Gastroesophageal sphincter (tissue), 4 donors: ENCODE data around the gene PRAC1. TPM values are rescaled to one million over a fixed set of nuclear protein-coding genes. Genes with fewer than 3 reads are reported as not detected.

Experiments used
- ATAC-seq: fragments of 150-250 bp; one replicate; pipeline ENCODE4 v1.9.1; 2016; ENCODE audit warnings: mild to moderate bottlenecking, moderate library complexity
- H3K27ac ChIP-seq, 4 donors: fragments of 200-600 bp; sonication (generic) in 3 of 4; 1 replicate in 3 of 4; 2 replicates in 1 of 4; pipeline ENCODE4 v1.5.1; 2016 to 2019
- H3K27me3 ChIP-seq: fragments of 200-600 bp; sonication (generic); one replicate; pipeline ENCODE4 v1.5.1; 2019
- H3K36me3 ChIP-seq, 2 donors: fragments of 200-600 bp; sonication (generic); one replicate each; pipeline ENCODE4 v1.5.1; 2019; ENCODE audit warnings: control low read depth in 1 of 2
- H3K4me1 ChIP-seq, 3 donors: fragments of 200-600 bp; sonication (generic); 1 replicate in 2 of 3; 2 replicates in 1 of 3; pipeline ENCODE4 v1.5.1; 2016 to 2019; ENCODE audit warnings: control low read depth in 2 of 3
- H3K4me3 ChIP-seq, 2 donors: fragments of 200-600 bp; sonication (generic); one replicate each; pipeline ENCODE4 v1.5.1; 2019; ENCODE audit warnings: mild to moderate bottlenecking in 1 of 2, moderate library complexity in 1 of 2
- H3K9me3 ChIP-seq, 3 donors: fragments of 200-600 bp; sonication (generic); one replicate each; pipeline ENCODE4 v1.5.1; 2017 to 2019; ENCODE audit warnings: control low read depth in 2 of 3
- EP300 ChIP-seq: sonication (generic); formaldehyde crosslinking; IDR thresholded peaks from one replicate; pipeline ENCODE4 v1.6.1; 2017; ENCODE audit warnings: antibody characterized with exemption, mild to moderate bottlenecking
- POLR2A ChIP-seq, 2 donors: fragments of 450-650 bp; IDR thresholded peaks; one replicate each; pipeline ENCODE4 v1.6.1; 2017; ENCODE audit warnings: antibody characterized with exemption in 2 of 2, mild to moderate bottlenecking in 2 of 2, moderate library complexity in 1 of 2
- POLR2AphosphoS5 ChIP-seq: sonication (generic); formaldehyde crosslinking; IDR thresholded peaks from one replicate; pipeline ENCODE4 v1.6.1; 2017; ENCODE audit warnings: antibody characterized with exemption
- whole genome bisulfite sequencing, 2 donors: methylation state at CpG; one replicate each; pipeline ENCODE4 v1.1.5; 2018; ENCODE audit warnings: low coverage in 1 of 2; 5-methylcytosine and 5-hydroxymethylcytosine counted together
- total RNA-seq, 4 donors: library from RNA; depleted of rRNA; stranded (reverse); fragments of >200 nt; gene quantifications; one replicate each; pipeline ENCODE4 v1.1.0, GENCODE V29; 2016
- TF ChIP-seq, protein P1 (sequence below), 4 experiments: fragments of 200-600 bp in 2 of 4; fragments of 450-650 bp in 2 of 4; sonication (generic) in 1 of 4; IDR thresholded peaks; one replicate each; pipeline ENCODE4 v1.5.1; 2017 to 2019; ENCODE audit warnings: antibody characterized with exemption in 4 of 4, mild to moderate bottlenecking in 2 of 4, moderate library complexity in 2 of 4

PRAC1 gene
- total RNA-seq, 4 donors from 2014 or later, result not detected

DNA sequence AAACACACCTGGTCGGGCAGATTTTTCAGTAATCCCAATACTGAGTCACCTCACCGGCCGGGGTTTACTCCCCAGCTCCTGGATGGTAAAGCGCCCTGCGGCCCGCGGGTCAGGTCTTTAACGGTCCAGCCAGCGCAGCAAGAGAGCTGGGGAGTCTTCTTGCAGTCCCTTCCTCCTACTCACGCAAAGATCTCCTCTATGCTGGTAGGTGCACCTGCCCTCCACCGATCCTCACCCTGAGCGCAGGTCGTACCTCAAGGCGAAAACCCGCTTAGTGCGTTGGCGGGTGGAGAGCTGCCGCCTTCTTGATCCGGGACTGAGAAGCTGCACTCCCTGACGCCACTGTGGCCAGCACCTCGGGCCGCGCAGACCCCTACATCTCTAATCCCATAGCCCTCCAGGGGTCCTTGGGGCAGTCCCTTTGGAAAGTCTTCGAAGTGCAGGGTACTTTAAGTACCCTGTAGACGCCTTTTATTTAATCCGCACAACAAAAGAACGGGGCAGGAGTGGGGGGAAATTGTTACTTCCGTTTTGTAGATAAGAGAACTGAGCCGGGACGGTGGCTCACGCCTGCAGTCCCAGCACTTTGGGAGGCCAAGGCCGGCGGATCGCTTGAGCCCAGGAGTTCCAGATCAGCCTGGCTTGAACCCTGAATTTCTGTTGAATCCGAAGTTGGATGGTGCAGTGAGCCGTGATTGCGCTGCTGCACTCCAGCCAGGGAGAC, 16.6 kb upstream of the PRAC1 start:
- TF ChIP-seq, protein P1, sequence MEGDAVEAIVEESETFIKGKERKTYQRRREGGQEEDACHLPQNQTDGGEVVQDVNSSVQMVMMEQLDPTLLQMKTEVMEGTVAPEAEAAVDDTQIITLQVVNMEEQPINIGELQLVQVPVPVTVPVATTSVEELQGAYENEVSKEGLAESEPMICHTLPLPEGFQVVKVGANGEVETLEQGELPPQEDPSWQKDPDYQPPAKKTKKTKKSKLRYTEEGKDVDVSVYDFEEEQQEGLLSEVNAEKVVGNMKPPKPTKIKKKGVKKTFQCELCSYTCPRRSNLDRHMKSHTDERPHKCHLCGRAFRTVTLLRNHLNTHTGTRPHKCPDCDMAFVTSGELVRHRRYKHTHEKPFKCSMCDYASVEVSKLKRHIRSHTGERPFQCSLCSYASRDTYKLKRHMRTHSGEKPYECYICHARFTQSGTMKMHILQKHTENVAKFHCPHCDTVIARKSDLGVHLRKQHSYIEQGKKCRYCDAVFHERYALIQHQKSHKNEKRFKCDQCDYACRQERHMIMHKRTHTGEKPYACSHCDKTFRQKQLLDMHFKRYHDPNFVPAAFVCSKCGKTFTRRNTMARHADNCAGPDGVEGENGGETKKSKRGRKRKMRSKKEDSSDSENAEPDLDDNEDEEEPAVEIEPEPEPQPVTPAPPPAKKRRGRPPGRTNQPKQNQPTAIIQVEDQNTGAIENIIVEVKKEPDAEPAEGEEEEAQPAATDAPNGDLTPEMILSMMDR (IDR thresholded peaks at IDR 0.05), result no peak
- no peak for TF ChIP-seq EP300
- WGBS, 2 donors, result 2 to 30% methylated on average over 4 to 26 of the region's 37 CpGs
- Histone ChIP-seq H3K36me3 (no peaks in the 10 kb centered on the region), H3K27me3 (peaks cover 100% of the 10 kb centered on the region), H3K27ac (no peak overlapping the region), H3K4me3 (no peak overlapping the region), H3K4me1 (peaks cover 0 to 10% (median 0%) of the 10 kb centered on the region in 3 donors), H3K9me3 (no peaks in the 10 kb centered on the region)
- no peak for ATAC-seq

DNA sequence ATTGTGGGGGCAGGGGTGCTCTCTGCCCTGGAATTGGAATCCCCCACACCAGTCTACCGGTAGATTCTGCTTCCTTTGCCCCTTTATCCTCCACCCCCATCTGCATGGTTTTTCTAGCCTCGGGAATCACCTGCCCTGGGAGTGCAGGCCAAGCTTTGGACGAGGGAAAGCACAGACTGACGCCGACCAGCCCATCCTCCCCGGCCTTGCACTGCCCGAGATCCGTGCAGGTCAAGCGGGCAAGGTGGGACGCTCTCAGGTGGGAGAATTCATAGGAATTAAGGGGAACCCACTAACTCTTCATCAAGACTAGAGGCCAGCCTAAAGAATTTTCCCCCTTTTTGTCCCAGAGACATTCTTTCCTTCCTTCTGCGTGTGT, 16.1 kb upstream of the PRAC1 start:
- no peak overlapping the region for H3K4me3 ChIP-seq
- ATAC-seq, result no peak
- peaks cover 0 to 15% (median 0%) of the 10 kb centered on the region in 3 donors for H3K4me1 ChIP-seq
- no peaks in the 10 kb centered on the region for H3K36me3 ChIP-seq
- TF ChIP-seq, protein P1 (IDR thresholded peaks at IDR 0.05), result no peak
- TF ChIP-seq EP300, result no peak
- TF ChIP-seq POLR2A (IDR thresholded peaks at IDR 0.05), result no peak
- TF ChIP-seq POLR2AphosphoS5, result no peak
- H3K27ac ChIP-seq, result no peak overlapping the region
- no peaks in the 10 kb centered on the region for H3K9me3 ChIP-seq
- 2% methylated on average over 6 of the region's 11 CpGs; no CpG with 5 or more reads in 1 of the 2 donors for WGBS, 2 donors
- H3K27me3 ChIP-seq, result peaks cover 100% of the 10 kb centered on the region

DNA sequence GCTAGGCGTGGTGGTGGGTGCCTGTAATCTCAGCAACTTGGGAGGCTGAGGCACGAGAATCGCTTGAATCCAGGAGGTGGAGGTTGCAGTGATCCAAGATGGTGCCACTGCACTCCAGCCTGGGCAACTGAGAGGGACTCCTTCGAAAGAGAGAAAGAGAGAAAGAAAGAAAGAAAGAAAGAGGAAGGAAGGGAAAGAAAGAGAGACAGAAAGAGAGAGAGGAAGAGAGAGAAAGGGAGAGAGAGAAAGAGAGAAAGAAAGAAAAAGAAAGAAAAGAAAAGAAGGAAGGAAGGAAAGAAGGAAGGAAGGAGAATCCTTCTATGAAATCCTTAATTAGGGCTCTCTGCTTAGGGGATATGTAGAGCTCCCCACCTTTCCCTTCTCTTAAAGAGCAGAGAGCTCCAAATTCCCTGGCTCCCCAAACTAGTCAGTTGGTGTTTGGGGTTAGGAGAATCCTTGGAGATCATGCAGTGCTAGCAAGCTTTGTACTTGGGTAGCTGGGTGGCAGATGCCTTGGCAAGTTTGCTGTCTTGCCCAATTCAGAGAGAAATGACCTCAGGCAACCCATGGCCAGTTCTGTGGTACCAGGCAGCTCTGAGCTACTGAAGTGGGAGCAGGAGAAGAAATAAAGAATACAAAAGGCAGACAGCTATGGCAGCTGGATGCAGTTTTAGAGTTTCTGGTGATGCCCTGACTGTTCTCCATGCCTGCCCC, 15.2 kb upstream of the PRAC1 start:
- no peak for ATAC-seq
- WGBS, 2 donors, result 33 to 48% methylated on average over 1 to 4 of the region's 4 CpGs
- H3K9me3 ChIP-seq, result no peaks in the 10 kb centered on the region
- no peaks in the 10 kb centered on the region for H3K36me3 ChIP-seq
- H3K27ac ChIP-seq, result no peak overlapping the region
- no peak for TF ChIP-seq POLR2A (IDR thresholded peaks at IDR 0.05)
- TF ChIP-seq EP300, result no peak
- TF ChIP-seq POLR2AphosphoS5, result no peak
- TF ChIP-seq, protein P1 (IDR thresholded peaks at IDR 0.05), result no peak
- H3K4me3 ChIP-seq, result no peak overlapping the region
- peaks cover 100% of the 10 kb centered on the region for H3K27me3 ChIP-seq
- peaks cover 0 to 22% (median 4%) of the 10 kb centered on the region in 3 donors for H3K4me1 ChIP-seq

DNA sequence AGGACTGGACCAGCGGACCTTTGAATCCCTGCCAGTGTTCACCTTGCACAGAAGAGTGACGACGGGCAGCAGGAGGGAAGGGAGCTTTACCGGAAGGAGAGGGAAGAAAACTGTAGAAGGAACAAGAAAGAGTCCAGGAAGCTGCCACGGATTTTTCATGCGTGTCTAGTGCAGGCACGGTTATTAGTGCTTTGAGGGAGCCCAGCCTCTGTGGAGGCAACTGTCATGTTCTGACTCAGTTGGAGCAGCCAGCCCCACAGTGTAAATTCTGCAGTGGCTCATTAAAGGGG, 12.7 kb upstream of the PRAC1 start:
- H3K27ac ChIP-seq, result no peak overlapping the region
- no peak overlapping the region for H3K4me3 ChIP-seq
- no peak for ATAC-seq
- no peaks in the 10 kb centered on the region for H3K36me3 ChIP-seq
- peaks cover 0 to 22% (median 4%) of the 10 kb centered on the region in 3 donors for H3K4me1 ChIP-seq
- WGBS, 2 donors, result 2 to 4% methylated on average over 3 to 6 of the region's 7 CpGs
- peaks cover 100% of the 10 kb centered on the region for H3K27me3 ChIP-seq
- no peak for TF ChIP-seq EP300
- no peak for TF ChIP-seq POLR2AphosphoS5
- no peak for TF ChIP-seq POLR2A (IDR thresholded peaks at IDR 0.05)
- TF ChIP-seq, protein P1 (IDR thresholded peaks at IDR 0.05), result no peak
- no peaks in the 10 kb centered on the region for H3K9me3 ChIP-seq
